Naive B cell (primary cell): Measurements from ENCODE around the gene VEGFD. TPM values are rescaled to one million over a fixed set of nuclear protein-coding genes. Genes with fewer than 3 reads are reported as not detected.
"Not testable (repeated sequence)": the region's sequence is repeated elsewhere in the genome, so short reads cannot be mapped to it uniquely, and the experiment has no call there.

Source experiments
- ATAC-seq, 2 donors: fragments of 150-1000 bp; cut with Tn5 transposase; 2 replicates each; pipeline ENCODE4 v1.10.0; 2021; ENCODE audit warnings: low read depth in 2 of 2, mild to moderate bottlenecking in 2 of 2, moderate library complexity in 2 of 2
- DNase-seq: peaks from one replicate; pipeline ENCODE4 v3.0.0; 2022
- H3K27ac Mint-ChIP-seq, 6 donors: one replicate each; pipeline ENCODE4 v1.8.0; 2020 to 2022; ENCODE audit warnings: mild to moderate bottlenecking in 6 of 6, mixed read lengths in 6 of 6, moderate library complexity in 5 of 6, inconsistent platforms in 2 of 6
- H3K27me3 Mint-ChIP-seq, 3 donors: one replicate each; pipeline ENCODE4 v1.8.0; 2021 to 2022; ENCODE audit warnings: mixed read lengths in 3 of 3, mild to moderate bottlenecking in 1 of 3
- H3K36me3 Mint-ChIP-seq, 2 donors: one replicate each; pipeline ENCODE4 v1.8.0; 2020 to 2022; ENCODE audit warnings: mixed read lengths in 2 of 2, inconsistent platforms in 1 of 2, mild to moderate bottlenecking in 1 of 2
- H3K4me1 Mint-ChIP-seq, 3 donors: one replicate each; pipeline ENCODE4 v1.8.0; 2020 to 2022; ENCODE audit warnings: mixed read lengths in 3 of 3, inconsistent platforms in 1 of 3, mild to moderate bottlenecking in 1 of 3, moderate library complexity in 1 of 3
- H3K4me3 Mint-ChIP-seq, 8 donors: one replicate each; pipeline ENCODE4 v1.8.0; 2020 to 2022; ENCODE audit warnings: mild to moderate bottlenecking in 8 of 8, mixed read lengths in 8 of 8, moderate library complexity in 8 of 8, inconsistent platforms in 2 of 8
- H3K9me3 Mint-ChIP-seq, 7 donors: one replicate each; pipeline ENCODE4 v1.8.0; 2020 to 2022; ENCODE audit warnings: mixed read lengths in 7 of 7, mild to moderate bottlenecking in 5 of 7, inconsistent platforms in 2 of 7, moderate library complexity in 1 of 7
- polyA plus RNA-seq, 6 donors: library from polyadenylated mRNA; unstranded; fragments of 300-500 nt; fragmentation: Illumina TruSeq; gene quantifications; one replicate each; pipeline ENCODE4 v1.2.3, GENCODE V29; 2021; ENCODE audit warnings: low read depth in 6 of 6

VEGFD gene
- polyA plus RNA-seq, 6 donors from 2014 or later = not detected

GRCh38 chrX:15314472-15314871 is 69.7 kb downstream of the VEGFD start:
- H3K27ac Mint-ChIP-seq = no peak overlapping the region
- no peaks in the 10 kb centered on the region for H3K4me1 Mint-ChIP-seq
- no peak overlapping the region for H3K4me3 Mint-ChIP-seq
- no peaks in the 10 kb centered on the region for H3K27me3 Mint-ChIP-seq
- ATAC-seq (no peak), DNase-seq (no peak)
- H3K9me3 Mint-ChIP-seq = no peaks in the 10 kb centered on the region
- H3K36me3 Mint-ChIP-seq = no peaks in the 10 kb centered on the region

DNA sequence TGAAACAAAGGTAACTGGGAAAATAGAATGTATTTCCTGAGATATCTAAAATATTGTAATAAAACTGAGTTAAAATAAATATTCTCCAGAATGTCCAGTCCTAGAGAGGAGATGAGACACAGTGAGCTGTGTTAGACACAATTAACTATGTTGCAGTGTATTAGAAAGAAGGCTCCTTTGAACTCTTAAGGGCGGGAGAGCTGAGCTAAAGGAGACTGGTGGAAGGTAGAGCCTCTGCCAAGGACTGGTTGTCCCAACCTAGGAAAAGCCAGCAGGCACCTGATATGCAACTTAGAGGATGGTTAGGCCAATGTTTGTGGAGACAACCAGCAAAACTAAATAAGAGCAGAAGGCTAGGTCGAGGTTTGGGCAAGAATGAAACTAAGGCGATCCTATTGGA is 73.1 kb downstream of the VEGFD start:
- H3K9me3 Mint-ChIP-seq = peaks cover 0 to 3% (median 0%) of the 10 kb centered on the region in 7 donors
- ATAC-seq = no peak
- H3K4me3 Mint-ChIP-seq = no peak overlapping the region
- no peaks in the 10 kb centered on the region for H3K4me1 Mint-ChIP-seq
- H3K36me3 Mint-ChIP-seq = peaks cover 0 to 4% of the 10 kb centered on the region in 2 donors
- peaks cover 0 to 14% (median 0%) of the 10 kb centered on the region in 3 donors for H3K27me3 Mint-ChIP-seq
- DNase-seq = no peak
- no peak overlapping the region for H3K27ac Mint-ChIP-seq

DNA sequence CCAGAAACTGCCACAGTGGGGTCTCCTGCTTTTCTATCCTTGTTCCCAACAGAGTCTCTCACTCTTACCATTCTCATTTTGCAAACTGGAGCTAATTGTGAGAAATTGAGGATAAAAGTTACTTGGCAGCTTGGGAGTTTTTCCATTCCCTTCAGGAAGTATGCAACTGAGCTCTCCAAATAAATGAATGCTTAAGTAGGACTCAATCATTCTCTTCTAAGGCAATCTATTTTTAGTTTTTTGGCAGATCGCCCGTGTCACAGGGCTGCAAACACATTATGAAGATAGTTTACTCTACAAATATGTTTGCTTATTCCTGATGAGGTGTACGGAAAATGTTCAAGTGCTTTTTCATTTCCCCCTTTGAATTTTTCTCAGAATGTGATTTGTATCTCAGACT is 74.1 kb downstream of the VEGFD start:
- Mint-ChIP-seq H3K36me3 (peaks cover 0 to 4% of the 10 kb centered on the region in 2 donors), H3K27me3 (peaks cover 0 to 14% (median 0%) of the 10 kb centered on the region in 3 donors), H3K27ac (no peak overlapping the region), H3K9me3 (peaks cover 0 to 3% (median 0%) of the 10 kb centered on the region in 7 donors), H3K4me3 (no peak overlapping the region), H3K4me1 (no peaks in the 10 kb centered on the region)
- ATAC-seq (no peak), DNase-seq (no peak)

DNA sequence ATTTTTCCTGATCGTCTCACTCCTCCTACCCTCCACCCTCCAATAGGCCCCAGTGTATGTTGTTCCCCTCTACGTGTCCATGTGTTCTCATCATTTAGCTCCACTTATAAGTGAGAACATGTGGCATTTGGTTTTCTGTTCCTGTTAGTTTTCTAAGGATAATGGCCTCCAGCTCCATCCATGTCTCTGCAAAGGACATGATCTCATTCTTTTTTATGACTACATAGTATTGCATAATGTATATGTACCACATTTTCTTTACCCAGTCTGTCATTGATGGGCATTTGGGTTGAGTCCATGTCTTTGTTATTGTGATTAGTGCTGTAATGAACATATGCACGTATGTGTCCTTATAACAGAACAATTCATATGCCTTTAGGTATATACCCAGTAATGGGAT is 78.3 kb downstream of the VEGFD start:
- not testable (repeated sequence) for DNase-seq, H3K9me3 Mint-ChIP-seq, H3K4me3 Mint-ChIP-seq, H3K27ac Mint-ChIP-seq, ATAC-seq, H3K4me1 Mint-ChIP-seq, H3K36me3 Mint-ChIP-seq
- H3K27me3 Mint-ChIP-seq = peaks cover 0 to 14% (median 5%) of the 10 kb centered on the region in 3 donors

- Mint-ChIP-seq H3K4me3 (no peak overlapping the region), H3K4me1 (peaks cover 0 to 2% (median 0%) of the 10 kb centered on the region in 3 donors), H3K36me3 (peaks cover 0 to 4% of the 10 kb centered on the region in 2 donors), H3K27me3 (peaks cover 0 to 5% (median 0%) of the 10 kb centered on the region in 3 donors), H3K27ac (no peak overlapping the region), H3K9me3 (peaks cover 0 to 3% (median 0%) of the 10 kb centered on the region in 7 donors)
- ATAC-seq (no peak), DNase-seq (no peak)
Measured at GRCh38 chrX:15301924-15302323, 82.3 kb downstream of the VEGFD start.

GRCh38 chrX:15299941-15300851 is 84.0 kb downstream of the VEGFD start:
- peak overlapping the region in 1 of 8 donors; percentile 49 for H3K4me3 Mint-ChIP-seq
- peaks cover 0 to 3% (median 0%) of the 10 kb centered on the region in 7 donors for H3K9me3 Mint-ChIP-seq
- H3K27me3 Mint-ChIP-seq = peaks cover 0 to 5% (median 0%) of the 10 kb centered on the region in 3 donors
- DNase-seq (no peak), ATAC-seq (no peak)
- H3K36me3 Mint-ChIP-seq = no peaks in the 10 kb centered on the region
- no peak overlapping the region for H3K27ac Mint-ChIP-seq
- H3K4me1 Mint-ChIP-seq = peaks cover 0 to 2% (median 0%) of the 10 kb centered on the region in 3 donors

DNA sequence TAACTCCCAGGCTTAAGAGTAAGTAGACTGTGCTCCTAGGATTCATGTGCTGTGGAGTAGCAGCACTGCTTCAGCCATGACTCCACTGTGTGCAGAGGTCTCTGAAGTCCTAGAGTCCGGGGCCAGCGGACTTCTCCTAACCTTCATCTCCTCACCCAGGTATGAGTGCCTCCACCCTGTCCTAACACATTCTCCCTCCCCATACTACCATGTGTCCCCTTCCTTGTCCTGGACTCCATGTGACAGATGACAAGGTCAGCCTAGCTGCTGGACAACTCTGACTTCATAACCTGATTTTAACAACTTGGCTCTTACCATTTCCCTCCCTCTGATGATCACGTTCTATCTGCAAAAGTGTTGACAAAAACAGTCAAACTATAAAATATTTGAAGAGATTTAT is 85.4 kb downstream of the VEGFD start:
- no peaks in the 10 kb centered on the region for H3K36me3 Mint-ChIP-seq
- H3K4me3 Mint-ChIP-seq = no peak overlapping the region
- ATAC-seq (no peak), DNase-seq (no peak)
- peaks cover 0 to 2% (median 0%) of the 10 kb centered on the region in 3 donors for H3K4me1 Mint-ChIP-seq
- peaks cover 0 to 3% (median 0%) of the 10 kb centered on the region in 7 donors for H3K9me3 Mint-ChIP-seq
- peaks cover 0 to 5% (median 0%) of the 10 kb centered on the region in 3 donors for H3K27me3 Mint-ChIP-seq
- H3K27ac Mint-ChIP-seq = no peak overlapping the region

- Mint-ChIP-seq H3K27ac (no peak overlapping the region), H3K27me3 (peaks cover 0 to 5% (median 0%) of the 10 kb centered on the region in 3 donors), H3K4me3 (peak overlapping the region in 1 of 8 donors; percentile 13), H3K4me1 (peaks cover 0 to 2% (median 0%) of the 10 kb centered on the region in 3 donors), H3K9me3 (peaks cover 0 to 3% (median 0%) of the 10 kb centered on the region in 7 donors), H3K36me3 (no peaks in the 10 kb centered on the region)
- ATAC-seq (no peak), DNase-seq (no peak)
Measured at GRCh38 chrX:15298201-15298600, 86.0 kb downstream of the VEGFD start.

Other genes with a start within 250 kb of the VEGFD start
- not detected for gene ASB9, start 114.3 kb downstream of the VEGFD start, polyA plus RNA-seq
- gene ASB11, start 68.8 kb downstream of the VEGFD start, polyA plus RNA-seq = not detected
- gene PIGA, start 48.9 kb downstream of the VEGFD start, polyA plus RNA-seq = 10 to 100 TPM in 1 of 6 donors, 1 to 10 TPM in 5; 3.4 to 12.0 (median 7.8) TPM
- gene PIR, start 108.9 kb upstream of the VEGFD start, polyA plus RNA-seq = not detected
- gene BMX, start 116.4 kb upstream of the VEGFD start, polyA plus RNA-seq = not detected
- under 1 TPM in 1 of 6 donors, not detected in 5; 0.11 TPM for gene ACE2, start 216.5 kb upstream of the VEGFD start, polyA plus RNA-seq